ENCODE data around the gene SLC5A1.

GRCh38 chr22:32130464-32130863 lies 87.4 kb downstream of the SLC5A1 start:
- TF ChIP-seq POLR2A (IDR thresholded peaks at IDR 0.05; ENCODE audit: insufficient read depth in 1 of 2, low read depth in 2 of 2, low read length in 2 of 2) (no peak), SMAD1 (CRISPR knock-in tag; IDR thresholded peaks at IDR 0.05; ENCODE audit: borderline replicate concordance, low read depth) (no peak), ZNF253 (CRISPR knock-in tag; IDR thresholded peaks at IDR 0.05; ENCODE audit: borderline replicate concordance) (no peak), CREB3 (CRISPR knock-in tag; IDR thresholded peaks at IDR 0.05) (no peak), SMAD9 (CRISPR knock-in tag; IDR thresholded peaks at IDR 0.05) (no peak), NFRKB (IDR thresholded peaks at IDR 0.05) (no peak), BRCA1 (CRISPR knock-in tag; IDR thresholded peaks at IDR 0.05) (no peak), MAX (IDR thresholded peaks at IDR 0.05) (no peak)
- TF ChIP-seq, protein P1, sequence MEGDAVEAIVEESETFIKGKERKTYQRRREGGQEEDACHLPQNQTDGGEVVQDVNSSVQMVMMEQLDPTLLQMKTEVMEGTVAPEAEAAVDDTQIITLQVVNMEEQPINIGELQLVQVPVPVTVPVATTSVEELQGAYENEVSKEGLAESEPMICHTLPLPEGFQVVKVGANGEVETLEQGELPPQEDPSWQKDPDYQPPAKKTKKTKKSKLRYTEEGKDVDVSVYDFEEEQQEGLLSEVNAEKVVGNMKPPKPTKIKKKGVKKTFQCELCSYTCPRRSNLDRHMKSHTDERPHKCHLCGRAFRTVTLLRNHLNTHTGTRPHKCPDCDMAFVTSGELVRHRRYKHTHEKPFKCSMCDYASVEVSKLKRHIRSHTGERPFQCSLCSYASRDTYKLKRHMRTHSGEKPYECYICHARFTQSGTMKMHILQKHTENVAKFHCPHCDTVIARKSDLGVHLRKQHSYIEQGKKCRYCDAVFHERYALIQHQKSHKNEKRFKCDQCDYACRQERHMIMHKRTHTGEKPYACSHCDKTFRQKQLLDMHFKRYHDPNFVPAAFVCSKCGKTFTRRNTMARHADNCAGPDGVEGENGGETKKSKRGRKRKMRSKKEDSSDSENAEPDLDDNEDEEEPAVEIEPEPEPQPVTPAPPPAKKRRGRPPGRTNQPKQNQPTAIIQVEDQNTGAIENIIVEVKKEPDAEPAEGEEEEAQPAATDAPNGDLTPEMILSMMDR (CRISPR knock-in tag; IDR thresholded peaks at IDR 0.05), result no peak

Measured in HepG2 (cell line).